Heart left ventricle (tissue), 16 donors: ENCODE data around the gene ADCY10. TPM values are rescaled to one million over a fixed set of nuclear protein-coding genes. Genes with fewer than 3 reads are reported as not detected.

Experiments used
- ATAC-seq, 4 donors: fragments of 200-7000 bp; cut with Tn5 transposase; one replicate each; pipeline ENCODE4 v1.9.1; 2020 to 2022; ENCODE audit warnings: moderate library complexity in 4 of 4, mild to moderate bottlenecking in 3 of 4, moderate number of reproducible peaks in 1 of 4
- DNase-seq, 5 donors: peaks; one replicate each; pipeline ENCODE4 v3.0.0-alpha.2; 2020
- H3K27ac ChIP-seq, 12 donors: fragments of 200-600 bp; sonication (generic) in 4 of 12; one replicate each; pipeline versions ENCODE4 v1.5.0 to v1.8.0; 2016 to 2022; ENCODE audit warnings: mild to moderate bottlenecking in 2 of 12
- H3K27me3 ChIP-seq, 9 donors: fragments of 200-600 bp; sonication (generic) in 2 of 9; one replicate each; pipeline versions ENCODE4 v1.5.1 to v1.8.0; 2016 to 2022; ENCODE audit warnings: mild to moderate bottlenecking in 3 of 9
- H3K36me3 ChIP-seq, 9 donors: fragments of 200-600 bp; sonication (generic) in 2 of 9; one replicate each; pipeline versions ENCODE4 v1.5.0 to v1.8.0; 2018 to 2022; ENCODE audit warnings: mild to moderate bottlenecking in 2 of 9
- H3K4me1 ChIP-seq, 12 donors: fragments of 200-600 bp; sonication (generic) in 4 of 12; one replicate each; pipeline versions ENCODE4 v1.5.0 to v1.8.0; 2016 to 2022; ENCODE audit warnings: mild to moderate bottlenecking in 3 of 12
- H3K4me3 ChIP-seq, 12 donors: fragments of 200-600 bp; sonication (generic) in 4 of 12; one replicate each; pipeline versions ENCODE4 v1.5.0 to v1.8.0; 2017 to 2022; ENCODE audit warnings: mild to moderate bottlenecking in 9 of 12, moderate library complexity in 4 of 12
- H3K9me3 ChIP-seq, 12 donors: fragments of 200-600 bp; sonication (generic) in 4 of 12; one replicate each; pipeline versions ENCODE4 v1.5.0 to v1.8.0; 2016 to 2022; ENCODE audit warnings: mild to moderate bottlenecking in 1 of 12
- CTCF ChIP-seq, 12 donors: fragments of 200-600 bp; sonication (generic) in 4 of 12; IDR thresholded peaks; one replicate each; pipeline versions ENCODE4 v1.5.0 to v1.8.0; 2018 to 2022; ENCODE audit warnings: antibody characterized with exemption in 12 of 12, mild to moderate bottlenecking in 5 of 12
- POLR2A ChIP-seq, 2 donors: fragments of 450-650 bp; IDR thresholded peaks; one replicate each; pipeline ENCODE4 v1.6.1; 2017; ENCODE audit warnings: antibody characterized with exemption in 2 of 2, mild to moderate bottlenecking in 2 of 2, moderate library complexity in 2 of 2
- WGBS, 4 donors: extraction: QIAGEN DNeasy Blood & Tissue Kit in 2 of 4; methylation state at CpG; one replicate each; pipeline versions ENCODE4 v1.1.5 to v1.1.7; 2013 to 2018; 5-methylcytosine and 5-hydroxymethylcytosine counted together
- intact Hi-C, 10 donors: fragments of 100-400 bp; cut with DNase I; formaldehyde crosslinking; loops; one replicate each; pipeline versions ENCODE4 v1.11.1 to v1.14.2; 2022
- polyA plus RNA-seq, 2 donors: library from polyadenylated mRNA; stranded (reverse); fragments of 200-250 nt; gene quantifications; one replicate each; pipeline ENCODE4 v1.2.3, GENCODE V29; 2013
- total RNA-seq, 9 donors: library from RNA; depleted of rRNA in 2 of 9; stranded (reverse); fragments of >200 nt in 2 of 9; fragmentation: NEBNext Ultra II Directional in 3 of 9; extraction: Animal tissue kit (Norgen Biotek cat#: 25700) in 3 of 9; gene quantifications; one replicate each; pipeline versions ENCODE4 v1.1.0 to v1.2.4, GENCODE V29; 2016 to 2023
- donor health status: ischemic (EF 13 %, LVEDD 7.1; RV severe dilation, severe dysfunction).
- donor health status: healthy with polysubstance abuse.
- donor health status: DM: no; HTN: yes; CAD: no.
- donor health status: DM: no; HTN: no; CAD: no.
- donor health status: ischemic (EF 25% LVEDD 6.9; RV normal size, moderate dysfunction).
- donor health status: ischemic (EF 25% LVEDD 5.7; RV mildly dilated, moderate dysfunction).
- donor health status: healthy.
- donor health status: DM: yes; HTN: yes; CAD: no.
- donor health status: ischemic (EF 35%, LVEDD 5.7; RV mildly dilated, moderate dysfunction).
- donor health status: nonischemic (EF 11% LVEDD 7.7; RV severe dilation, severe dysfunction).
- donor health status: DM: yes; HTN: yes; CAD: no.
- donor health status: PGD.
- donor health status: ischemic (EF 29% LVEDD 5.4; RV normal size, mild dysfunction).
- donor health status: nonischemic (EF 23%, LVEDD 6.1; RV moderate dilation, normal function).

Gene ADCY10
- total and polyA plus RNA-seq, 11 donors, result 0.07 to 0.83 (median 0.32) TPM; not detected in 1

GRCh38 chr1:167775178-167775577 lies 138.8 kb downstream of the ADCY10 start:
- no peak overlapping the region for H3K27ac ChIP-seq
- intact Hi-C loops, result no loop called here
- H3K27me3 ChIP-seq, result no peaks in the 10 kb centered on the region
- DNase-seq (no peak), ATAC-seq (no peak)
- H3K36me3 ChIP-seq, result peaks cover 0 to 76% (median 36%) of the 10 kb centered on the region in 9 donors
- TF ChIP-seq CTCF (IDR thresholded peaks at IDR 0.05), result no peak
- TF ChIP-seq POLR2A (IDR thresholded peaks at IDR 0.05), result no peak
- WGBS, 4 donors, result 66 to 77% (median 70%) methylated on average over 2 of the region's 2 CpGs
- peaks cover 0 to 11% (median 0%) of the 10 kb centered on the region in 12 donors for H3K4me1 ChIP-seq
- no peak overlapping the region for H3K4me3 ChIP-seq
- H3K9me3 ChIP-seq, result no peaks in the 10 kb centered on the region

GRCh38 chr1:167774710-167775109 lies 139.2 kb downstream of the ADCY10 start:
- peaks cover 0 to 11% (median 0%) of the 10 kb centered on the region in 12 donors for H3K4me1 ChIP-seq
- DNase-seq (no peak), ATAC-seq (no peak)
- H3K9me3 ChIP-seq, result no peaks in the 10 kb centered on the region
- no peaks in the 10 kb centered on the region for H3K27me3 ChIP-seq
- H3K36me3 ChIP-seq, result peaks cover 0 to 75% (median 36%) of the 10 kb centered on the region in 9 donors
- TF ChIP-seq POLR2A (IDR thresholded peaks at IDR 0.05) (no peak), CTCF (IDR thresholded peaks at IDR 0.05) (no peak)
- H3K27ac ChIP-seq, result no peak overlapping the region
- no peak overlapping the region for H3K4me3 ChIP-seq
- intact Hi-C loops, result no loop called here

- 90 to 99% (median 95%) methylated on average over 2 of the region's 2 CpGs for WGBS, 4 donors
- TF ChIP-seq POLR2A (IDR thresholded peaks at IDR 0.05) (no peak), CTCF (IDR thresholded peaks at IDR 0.05) (no peak)
- H3K36me3 ChIP-seq, result peaks cover 0 to 80% (median 41%) of the 10 kb centered on the region in 9 donors
- H3K4me3 ChIP-seq, result no peak overlapping the region
- ATAC-seq (no peak), DNase-seq (no peak)
- H3K27ac ChIP-seq, result no peak overlapping the region
- intact Hi-C loops, result no loop called here
- peaks cover 0 to 12% (median 0%) of the 10 kb centered on the region in 12 donors for H3K4me1 ChIP-seq
- H3K9me3 ChIP-seq, result no peaks in the 10 kb centered on the region
- H3K27me3 ChIP-seq, result no peaks in the 10 kb centered on the region
These were observed 140.4 kb downstream of the ADCY10 start for GRCh38 chr1:167773516-167773915.

- H3K9me3 ChIP-seq, result no peaks in the 10 kb centered on the region
- H3K4me3 ChIP-seq, result no peak overlapping the region
- H3K36me3 ChIP-seq, result peaks cover 0 to 83% (median 40%) of the 10 kb centered on the region in 9 donors
- DNase-seq (no peak), ATAC-seq (no peak)
- H3K27me3 ChIP-seq, result no peaks in the 10 kb centered on the region
- no peak overlapping the region for H3K27ac ChIP-seq
- TF ChIP-seq CTCF (IDR thresholded peaks at IDR 0.05) (no peak), POLR2A (IDR thresholded peaks at IDR 0.05) (no peak)
- peaks cover 0 to 19% (median 0%) of the 10 kb centered on the region in 12 donors for H3K4me1 ChIP-seq
- intact Hi-C loops, result no loop called here
- WGBS, 4 donors, result 92 to 93% (median 92%) methylated on average over 4 of the region's 4 CpGs
These were observed 141.5 kb downstream of the ADCY10 start for GRCh38 chr1:167772436-167772835.
